PC-9 (cell line): Measurements from ENCODE around the gene LIMS2.

Source experiments
- CTCF ChIP-seq: fragments of 200-600 bp; sonication (generic); conservative IDR thresholded peaks from 2 replicates; pipeline ENCODE4 v1.6.1; 2017; ENCODE audit warnings: mixed run types, antibody characterized with exemption, mild to moderate bottlenecking, moderate library complexity
- EZH2 ChIP-seq: fragments of 200-600 bp; sonication (generic); IDR thresholded peaks from 2 replicates; pipeline ENCODE4 v1.8.0; 2017; ENCODE audit warnings: antibody characterized with exemption, low read depth

DNA sequence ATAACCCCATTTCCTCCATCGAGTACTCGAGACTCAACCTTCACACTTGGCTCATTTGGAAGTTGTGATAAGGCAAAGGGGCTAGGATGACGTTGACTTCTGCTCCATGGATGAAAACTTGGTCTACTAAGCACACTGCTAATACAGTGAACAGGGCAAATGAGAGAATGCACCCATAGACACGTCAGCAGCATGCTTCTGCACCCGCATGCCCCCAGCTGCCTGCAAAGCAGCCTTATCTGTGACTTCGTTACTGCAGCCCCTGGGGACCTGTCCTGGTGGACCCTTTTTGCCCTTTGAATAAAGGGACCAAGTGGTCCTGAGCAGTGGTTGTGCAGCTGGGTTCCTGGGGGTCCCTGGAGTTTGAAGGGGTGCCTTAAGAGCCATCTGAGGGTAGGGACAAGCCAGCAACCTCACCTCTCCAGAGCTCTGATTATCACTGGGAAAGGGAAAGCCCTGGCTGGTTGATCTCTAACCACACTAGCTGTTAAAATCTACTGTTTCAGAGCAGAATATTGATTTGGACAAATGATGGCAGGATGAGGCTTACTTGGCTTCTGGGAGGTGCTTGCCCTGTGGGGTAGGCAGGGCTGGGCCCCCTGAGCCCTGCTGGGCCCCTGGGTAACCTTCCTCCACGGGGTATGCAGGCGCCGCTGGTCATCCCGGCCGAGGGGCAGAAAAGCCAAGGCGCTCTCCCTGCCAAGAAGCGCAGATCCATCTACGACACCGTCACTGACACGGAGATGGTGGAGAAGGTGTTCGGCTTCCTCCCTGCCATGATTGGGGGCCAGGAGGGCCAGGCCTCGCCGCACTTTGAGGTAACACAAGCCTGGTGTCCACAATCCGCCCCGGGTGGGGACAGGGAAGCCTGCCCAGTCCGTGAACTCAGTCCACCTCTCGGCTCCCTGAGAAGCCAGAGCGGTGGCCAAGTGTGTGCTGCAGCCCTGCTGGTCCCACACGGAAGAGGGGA is 67.0 kb downstream of the LIMS2 start:
- no peak for TF ChIP-seq CTCF
- TF ChIP-seq EZH2 = no peak
